GM18526 (cell line): ENCODE data around the gene VANGL2.

Source experiments
- POLR2A ChIP-seq: IDR thresholded peaks from 3 replicates; pipeline ENCODE4 v1.6.1; 2011; ENCODE audit not compliant: insufficient read length; ENCODE audit errors: extremely low read depth

The VANGL2 gene

DNA sequence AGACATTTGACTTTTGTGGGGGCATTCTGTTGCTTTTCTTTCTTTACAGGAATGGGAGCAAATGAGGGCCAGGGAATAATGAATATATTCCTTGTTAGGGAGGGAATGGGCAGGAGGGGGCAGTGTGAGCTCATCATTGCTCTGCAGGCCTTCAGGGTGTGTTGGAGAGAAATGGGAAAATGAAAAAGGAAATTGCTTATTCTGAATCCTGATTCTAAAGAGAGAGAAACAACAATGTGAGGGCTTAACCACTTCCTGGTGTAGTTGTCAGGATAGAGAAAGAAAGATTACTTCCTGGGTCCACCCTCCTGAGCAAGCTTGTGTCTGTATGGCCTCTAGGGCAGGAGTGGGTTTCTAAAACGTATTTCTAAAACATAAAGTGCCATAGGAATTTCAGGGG, 28.3 kb downstream of the VANGL2 start:
- TF ChIP-seq POLR2A = no peak

DNA sequence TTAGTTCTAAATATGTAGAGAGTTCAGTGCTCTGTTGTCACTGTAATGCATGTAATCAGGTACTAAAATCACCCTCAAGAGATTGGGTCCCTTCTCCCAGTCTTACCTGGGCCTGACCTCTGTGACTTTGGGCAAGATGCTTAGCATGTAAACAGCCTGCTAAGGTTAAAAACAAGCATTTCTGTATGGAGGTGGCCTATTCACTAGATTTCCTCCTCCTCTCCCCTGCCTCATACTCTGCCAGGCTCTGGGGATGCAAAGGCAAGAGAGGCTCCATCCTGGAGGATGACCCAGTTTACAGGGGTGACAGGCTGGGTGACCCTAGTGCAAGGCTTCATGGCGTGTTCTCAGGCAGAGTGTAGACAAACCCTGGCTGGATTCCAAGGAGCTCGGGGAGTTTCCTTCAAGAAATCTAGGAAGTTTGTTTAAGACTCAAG, 28.8 kb downstream of the VANGL2 start:
- no peak for TF ChIP-seq POLR2A

DNA sequence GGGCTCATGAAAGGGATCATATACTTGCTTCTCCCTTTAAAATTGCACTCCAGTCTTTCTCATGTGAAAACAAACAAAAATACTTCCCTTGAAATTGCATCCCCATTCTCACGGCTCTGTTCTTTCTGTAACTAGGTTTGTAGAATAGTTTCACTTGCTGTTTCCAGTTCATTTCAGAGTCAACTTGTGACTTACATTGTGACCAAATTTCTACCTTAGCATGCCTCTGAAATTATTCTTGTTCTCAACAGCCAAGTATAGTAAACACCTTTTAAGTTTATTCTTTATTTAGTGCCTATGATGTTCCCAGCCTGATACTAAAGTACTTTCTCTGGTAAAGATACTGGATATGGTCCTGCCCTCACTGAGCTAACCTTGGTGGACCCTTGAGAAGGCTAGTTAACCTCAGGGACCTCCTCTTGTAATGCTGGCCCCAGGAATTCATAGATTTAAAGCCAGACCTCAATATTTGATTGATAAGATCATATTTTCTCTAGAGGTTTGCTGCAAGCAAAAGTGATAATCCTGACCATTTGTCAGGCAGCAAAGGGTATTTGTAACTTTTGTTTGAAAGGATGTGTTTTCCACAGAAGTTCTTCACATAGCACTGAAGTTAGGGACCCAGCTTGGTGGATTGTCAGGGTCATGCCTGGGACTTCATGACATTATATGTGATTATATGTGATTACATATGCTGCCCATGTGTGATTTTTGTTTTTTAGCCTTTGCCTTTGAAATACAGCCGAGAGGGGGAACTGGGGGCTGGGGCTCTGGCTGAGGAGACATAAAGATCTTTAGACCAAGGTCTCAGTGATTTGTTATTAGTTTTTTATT, 29.6 kb downstream of the VANGL2 start:
- TF ChIP-seq POLR2A = no peak

DNA sequence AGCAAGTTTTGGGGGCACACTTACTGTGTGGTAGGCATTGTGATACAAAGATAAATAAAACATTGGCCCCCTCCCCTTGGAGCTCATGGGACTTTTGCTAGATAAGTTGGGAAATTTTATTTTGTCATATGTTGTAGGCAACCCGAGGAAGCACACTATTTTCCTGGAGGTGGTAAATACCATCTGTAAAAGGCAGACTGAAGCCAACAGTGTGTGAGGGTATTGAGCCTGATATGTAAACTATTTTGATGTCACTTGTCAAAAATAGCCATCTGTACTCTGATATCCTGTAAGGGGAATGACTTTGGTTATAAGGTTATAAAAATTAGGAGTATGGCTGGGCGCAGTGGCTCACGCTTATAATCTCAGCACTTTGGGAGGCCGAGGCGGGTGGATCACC, 30.6 kb downstream of the VANGL2 start:
- TF ChIP-seq POLR2A = no peak

DNA sequence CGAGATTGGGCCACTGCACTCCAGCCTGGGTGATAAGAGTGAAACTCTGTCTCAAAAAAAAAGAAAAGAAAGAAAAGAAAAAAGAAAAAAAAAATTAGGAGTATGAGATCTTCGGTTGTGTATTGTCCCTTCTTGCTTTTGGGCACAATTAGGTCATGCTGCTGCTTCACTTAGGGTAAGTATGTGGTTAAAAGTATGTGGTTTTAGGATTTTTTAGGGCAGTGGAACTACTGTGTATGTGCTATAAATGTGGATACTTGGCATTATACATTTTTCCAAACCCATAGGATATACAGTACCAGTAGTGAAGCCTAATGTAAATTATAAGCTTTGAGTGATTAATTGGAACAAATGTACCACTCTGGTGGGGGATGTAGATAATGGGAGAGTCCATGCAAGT, 31.2 kb downstream of the VANGL2 start:
- no peak for TF ChIP-seq POLR2A

DNA sequence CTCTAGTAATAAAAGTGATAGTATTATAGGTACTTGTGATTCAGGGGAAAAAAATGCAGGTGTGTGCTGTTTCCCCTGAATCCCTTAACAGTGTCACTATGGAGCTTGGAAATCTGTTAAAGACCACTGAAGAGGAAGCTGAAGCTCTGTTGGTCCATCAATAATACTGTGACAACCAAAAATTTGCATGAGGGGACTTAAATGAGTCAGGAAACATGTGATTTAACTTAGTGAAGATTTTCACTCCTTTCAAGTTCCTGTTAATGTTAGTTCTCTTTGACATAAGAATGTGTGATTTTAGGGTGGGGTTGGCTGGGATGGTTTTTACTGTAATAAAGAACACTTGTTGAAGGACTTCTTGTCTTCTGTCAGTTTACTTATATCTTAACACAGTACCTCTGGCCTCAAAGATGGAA, 32.0 kb downstream of the VANGL2 start:
- peak; percentile 26 for TF ChIP-seq POLR2A

- TF ChIP-seq POLR2A = no peak
These were observed 36.6 kb downstream of the VANGL2 start for GRCh38 chr1:160436966-160437365.

- TF ChIP-seq POLR2A = no peak
These were observed 37.3 kb downstream of the VANGL2 start for GRCh38 chr1:160437432-160438316.

DNA sequence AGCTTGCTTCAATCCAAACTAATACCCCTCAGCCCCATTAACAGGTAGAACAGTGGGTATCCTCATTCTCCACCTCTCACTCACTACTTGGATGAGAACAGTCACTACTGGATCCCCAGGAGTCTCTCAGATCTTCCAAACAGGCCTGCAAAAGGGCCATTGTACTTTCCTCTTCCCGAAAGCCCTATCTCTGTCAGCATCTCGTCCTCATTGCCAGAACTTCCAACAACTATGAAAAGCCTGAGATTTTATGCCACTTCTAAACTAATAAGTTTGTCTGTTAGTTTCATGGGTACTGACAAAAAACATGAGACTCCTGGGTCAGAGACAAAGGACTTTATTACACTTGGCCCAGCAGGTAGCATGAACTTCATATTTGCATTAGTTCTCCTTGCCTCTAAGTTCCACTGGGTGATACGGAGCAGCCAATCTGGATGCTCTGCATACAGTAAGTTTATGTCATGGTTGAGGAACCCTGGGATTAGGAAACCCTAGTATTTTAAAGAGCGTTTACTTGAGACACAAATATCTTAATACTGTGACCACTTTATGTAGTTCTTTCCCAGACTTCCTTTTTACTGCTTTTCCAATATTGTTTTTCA, 38.1 kb downstream of the VANGL2 start:
- no peak for TF ChIP-seq POLR2A

DNA sequence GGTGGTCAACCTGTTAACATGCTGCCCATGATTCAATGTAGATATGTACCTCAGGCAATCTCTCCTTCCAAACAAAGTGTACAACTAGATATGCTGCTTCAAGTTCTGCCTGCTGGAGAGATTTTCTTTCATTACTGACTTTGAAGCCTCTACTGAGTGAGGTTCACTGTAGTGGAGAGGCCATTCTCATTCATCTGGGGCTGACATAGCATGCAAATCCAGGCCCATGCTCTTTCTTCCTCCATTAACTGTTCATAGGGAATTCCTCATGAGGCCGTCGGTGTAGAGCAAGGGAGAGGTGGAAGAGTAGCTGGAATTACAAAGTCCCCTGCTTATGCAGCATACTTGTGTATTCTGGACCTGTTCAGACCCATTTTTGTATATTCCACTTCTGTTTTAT, 38.6 kb downstream of the VANGL2 start:
- no peak for TF ChIP-seq POLR2A

DNA sequence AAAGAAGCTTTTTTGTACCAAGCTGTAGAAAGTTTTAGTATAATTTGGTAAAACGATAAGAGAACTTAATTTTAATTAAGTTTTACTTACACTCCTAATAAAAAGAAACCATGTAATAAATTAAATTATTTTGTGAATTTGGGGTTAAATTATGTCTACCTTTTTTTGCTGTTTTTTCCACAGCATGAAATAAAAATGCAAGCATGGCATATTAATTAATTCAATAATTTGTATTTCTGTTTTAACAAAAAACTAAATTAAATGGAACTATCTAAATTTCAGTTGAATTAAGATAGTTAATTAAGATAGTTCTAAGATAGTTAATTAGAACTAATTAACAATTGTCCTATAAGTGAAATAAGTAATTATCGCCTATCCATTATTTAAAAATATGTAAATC, 39.4 kb downstream of the VANGL2 start:
- TF ChIP-seq POLR2A = no peak

DNA sequence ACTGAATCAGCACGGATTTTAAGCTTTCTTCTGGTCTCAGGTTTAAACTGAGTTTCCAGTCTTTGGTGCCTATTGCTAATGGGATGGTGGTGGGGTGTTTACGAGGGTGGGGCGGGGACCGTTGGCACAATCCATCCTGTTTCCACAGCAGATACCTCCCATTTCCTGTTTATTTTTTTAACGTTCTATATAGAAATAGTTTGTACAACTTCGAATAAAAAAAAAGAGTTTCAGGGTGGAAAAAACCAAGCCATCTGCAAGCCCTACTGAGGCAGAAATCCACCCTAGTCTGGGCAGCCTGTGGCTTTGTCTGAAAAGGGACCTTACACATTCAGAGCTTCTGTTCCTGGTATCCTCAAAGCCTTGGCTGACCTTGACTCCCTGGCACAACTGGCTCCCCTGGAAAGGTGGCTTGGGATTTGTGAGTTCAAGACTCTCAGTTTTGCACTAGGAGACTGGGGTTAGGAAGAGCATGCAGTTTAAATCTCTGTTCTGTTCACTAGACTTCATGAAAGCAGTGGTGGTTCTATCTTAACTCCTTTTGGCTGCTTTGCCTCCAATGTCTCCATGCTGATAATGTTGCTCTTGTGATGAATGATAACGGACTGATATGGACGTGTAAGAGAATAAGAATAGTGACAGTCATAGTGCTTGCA, 46.7 kb downstream of the VANGL2 start:
- TF ChIP-seq POLR2A = no peak

DNA sequence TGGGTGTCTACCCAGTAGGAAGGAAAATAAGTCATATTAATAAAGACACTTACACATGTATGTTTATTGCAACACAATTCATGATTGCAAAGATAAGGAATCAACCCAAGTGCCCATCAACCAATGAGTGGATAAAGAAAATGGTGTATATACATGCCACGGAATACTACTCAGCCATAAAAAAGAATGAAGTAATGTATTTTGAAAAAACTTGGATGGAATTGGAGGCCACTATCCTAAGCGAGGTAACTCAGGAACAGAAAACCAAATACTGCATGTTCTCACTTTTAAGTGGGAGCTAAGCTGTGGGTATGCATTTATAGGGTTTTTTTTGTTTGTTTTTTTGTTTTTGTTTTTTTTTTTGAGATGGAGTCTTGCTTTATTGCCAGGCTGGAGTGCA, 49.1 kb downstream of the VANGL2 start:
- TF ChIP-seq POLR2A = no peak

- no peak for TF ChIP-seq POLR2A
These were observed 50.9 kb downstream of the VANGL2 start for GRCh38 chr1:160451119-160451858.

DNA sequence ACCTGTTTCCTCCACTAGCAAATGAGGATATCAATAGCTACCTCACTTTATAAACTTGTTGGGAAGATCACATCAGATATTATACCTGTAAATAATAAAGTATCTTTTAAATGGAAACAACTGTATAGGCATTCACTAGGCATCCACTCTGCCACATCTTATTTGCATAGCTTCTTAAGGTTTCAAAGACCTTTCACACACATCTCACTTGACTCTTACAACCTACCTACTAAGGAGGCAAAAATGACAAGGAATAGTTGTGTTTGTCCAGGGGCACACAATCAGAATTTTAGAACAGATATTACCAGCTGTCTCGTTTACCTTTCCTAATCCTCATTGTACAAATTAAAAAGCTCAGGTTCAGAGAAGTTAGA, 51.5 kb downstream of the VANGL2 start:
- TF ChIP-seq POLR2A = no peak
